Fibroblast of the aortic adventitia (primary cell): ENCODE results near the gene TMEM273. TPM values are rescaled to one million over a fixed set of nuclear protein-coding genes. Genes with fewer than 3 reads are reported as not detected.
A peak's percentile ranks its signal among the peaks of the same experiment; 100 is the strongest.

Experiments
- DNase-seq: peaks from one replicate; pipeline ENCODE4 v3.0.0-alpha.2; 2010; ENCODE audit warnings: low read depth
- H3K4me3 ChIP-seq: 2 replicates; pipeline ENCODE4 v1.5.1; 2011; ENCODE audit warnings: low read depth, mild to moderate bottlenecking, control low read depth, low read length, moderate library complexity
- CTCF ChIP-seq: IDR thresholded peaks from 2 replicates; pipeline ENCODE4 v1.5.1; 2011; ENCODE audit warnings: mild to moderate bottlenecking, low read length, control low read depth, inconsistent platforms; ENCODE audit not compliant: insufficient read depth
- total RNA-seq: library from RNA; depleted of rRNA; stranded (reverse); fragments of >200 nt; gene quantifications from 2 replicates; pipeline ENCODE4 v1.2.3, GENCODE V29; 2012; ENCODE audit warnings: low replicate concordance

The TMEM273 gene
- total RNA-seq, 1 donor: not detected

DNA sequence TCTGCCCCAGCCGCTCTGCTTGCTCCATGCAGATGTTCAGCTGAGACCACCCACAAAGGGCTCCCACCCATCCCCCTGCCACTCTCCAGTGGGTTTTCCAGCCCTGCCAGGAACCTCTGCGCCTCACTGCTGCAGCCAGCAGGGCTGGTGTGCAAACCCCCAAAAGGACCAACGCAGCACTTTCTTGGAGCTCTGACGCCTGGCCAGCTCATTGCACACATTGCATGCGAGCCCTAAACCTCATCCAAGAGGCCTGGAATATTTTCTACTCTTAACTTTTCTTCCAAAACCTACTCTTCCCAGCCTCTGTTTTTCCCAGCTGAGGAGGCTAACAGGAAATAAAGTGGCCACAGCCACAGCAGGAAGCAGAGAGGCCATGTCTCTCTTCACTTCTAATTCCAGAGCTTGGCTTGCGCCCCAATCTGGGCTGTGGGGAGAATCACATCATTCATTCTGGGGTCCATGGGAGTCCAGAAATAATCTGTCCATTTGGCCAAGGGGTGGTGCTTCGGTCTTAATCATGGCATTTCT, 49.8 kb downstream of the TMEM273 start:
- DNase-seq: peak; percentile 81
- no peak overlapping the region for H3K4me3 ChIP-seq
- peak; percentile 9 for TF ChIP-seq CTCF

- no peak for TF ChIP-seq CTCF
Observed at GRCh38 chr10:49136525-49136924, 51.7 kb downstream of the TMEM273 start.

GRCh38 chr10:49135575-49136313, 52.4 kb downstream of the TMEM273 start:
- DNase-seq: no peak
- no peak for TF ChIP-seq CTCF
- H3K4me3 ChIP-seq: no peak overlapping the region

More at GRCh38 chr10:49136525-49136924, 51.7 kb downstream of the TMEM273 start:
- DNase-seq: no peak
- no peak overlapping the region for H3K4me3 ChIP-seq

GRCh38 chr10:49134327-49134726, 53.9 kb downstream of the TMEM273 start:
- no peak for TF ChIP-seq CTCF
- no peak for DNase-seq
- H3K4me3 ChIP-seq: no peak overlapping the region

- no peak for TF ChIP-seq CTCF
- no peak within 1 kb of the TSS for H3K4me3 ChIP-seq
Observed at GRCh38 chr10:49133706-49134248, 54.4 kb downstream of the TMEM273 start, which contains the start of gene FAM170B. TSS of gene FAM170B (minus strand) at chr10:49134021. CDS start at chr10:49133918, 103 bp downstream.

GRCh38 chr10:49132362-49132737, 55.8 kb downstream of the TMEM273 start:
- no peak for TF ChIP-seq CTCF
- no peak overlapping the region for H3K4me3 ChIP-seq
- no peak for DNase-seq

More at GRCh38 chr10:49133706-49134248, 54.4 kb downstream of the TMEM273 start, which contains the start of gene FAM170B:
- DNase-seq: no peak
